ENCODE measurements around the gene ULK3.
A peak's percentile ranks its signal among the peaks of the same experiment; 100 is the strongest.

ULK3 gene

DNA sequence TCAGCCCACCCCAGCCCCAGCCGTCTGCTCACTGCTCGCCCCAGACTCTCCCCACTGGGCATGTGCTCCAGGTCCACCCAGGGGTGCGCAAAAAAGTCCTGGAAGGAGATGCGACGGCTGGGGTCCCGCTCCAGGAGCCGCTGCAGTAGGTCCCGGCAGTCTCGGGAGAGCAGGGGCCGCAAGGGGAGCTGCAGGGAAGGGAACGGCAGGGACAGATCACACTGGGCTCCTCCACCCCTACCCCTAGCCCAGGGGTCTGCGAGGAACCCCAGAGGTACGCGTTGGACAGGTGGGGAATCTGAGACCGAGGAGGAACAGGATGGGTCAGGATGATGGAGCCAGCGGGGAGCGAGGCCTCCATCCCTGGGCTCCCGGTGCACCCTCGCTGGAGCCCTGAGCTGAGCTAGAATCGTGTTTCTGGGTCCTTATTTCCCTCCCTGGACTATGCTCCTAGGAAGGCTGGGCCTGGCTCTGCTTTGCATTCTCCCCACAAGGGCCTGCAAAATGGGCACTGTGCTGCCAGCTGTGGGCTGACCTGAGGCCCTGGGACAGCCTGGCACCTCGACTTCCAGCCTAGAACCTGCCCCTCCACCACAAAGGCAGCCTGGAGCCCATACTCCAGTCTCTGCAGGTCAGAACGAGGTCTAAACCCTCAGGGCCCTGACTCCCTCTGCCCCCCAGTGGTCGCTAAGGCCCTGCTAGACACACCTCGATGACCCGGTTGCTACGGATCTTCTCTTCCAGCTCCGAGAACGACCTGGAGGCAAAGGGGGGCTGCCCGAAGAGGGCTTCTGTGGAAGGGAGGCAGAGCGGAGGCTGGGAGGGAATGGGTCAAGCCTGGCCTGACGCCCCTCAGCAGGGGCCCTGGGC, 3.2 kb downstream of the ULK3 start:
- no peak for DNase-seq

DNA sequence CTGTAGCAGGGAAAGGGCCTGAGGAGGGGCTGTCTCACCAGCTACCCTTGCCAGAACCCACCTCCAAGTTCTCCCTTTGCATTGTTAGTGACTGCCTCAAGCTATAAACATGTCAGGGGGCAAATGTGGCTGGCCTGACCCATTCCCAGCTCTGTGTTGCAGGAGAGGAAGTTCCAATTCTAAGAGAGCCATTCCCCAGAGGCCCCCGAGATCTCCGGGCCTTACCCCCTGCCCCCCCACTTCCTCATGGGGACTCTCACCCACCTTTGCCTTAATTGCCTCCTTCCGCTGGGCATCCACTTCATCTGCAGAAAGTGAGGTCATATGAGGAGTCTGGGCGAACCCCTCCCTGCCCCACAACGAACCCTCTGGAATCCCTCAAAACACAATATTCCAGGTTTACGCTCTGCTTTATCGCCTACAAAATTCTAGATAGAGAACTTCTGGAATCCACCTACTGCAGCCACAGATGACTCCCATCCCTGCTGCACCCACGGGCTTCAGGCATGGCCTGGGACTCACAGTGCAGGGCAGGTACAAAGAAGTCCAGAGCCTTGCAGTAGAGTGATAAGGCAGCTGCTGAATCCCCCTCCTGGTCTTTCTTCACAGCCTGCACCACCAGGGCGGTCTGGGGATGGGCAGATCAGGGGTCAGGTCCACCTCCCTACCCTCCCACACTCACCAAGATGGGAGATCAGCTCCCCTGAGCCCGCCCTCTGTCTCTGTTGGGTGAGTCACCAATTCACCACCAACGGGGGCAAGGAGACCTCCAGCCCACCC, 4.0 kb downstream of the ULK3 start:
- DNase-seq = no peak

DNA sequence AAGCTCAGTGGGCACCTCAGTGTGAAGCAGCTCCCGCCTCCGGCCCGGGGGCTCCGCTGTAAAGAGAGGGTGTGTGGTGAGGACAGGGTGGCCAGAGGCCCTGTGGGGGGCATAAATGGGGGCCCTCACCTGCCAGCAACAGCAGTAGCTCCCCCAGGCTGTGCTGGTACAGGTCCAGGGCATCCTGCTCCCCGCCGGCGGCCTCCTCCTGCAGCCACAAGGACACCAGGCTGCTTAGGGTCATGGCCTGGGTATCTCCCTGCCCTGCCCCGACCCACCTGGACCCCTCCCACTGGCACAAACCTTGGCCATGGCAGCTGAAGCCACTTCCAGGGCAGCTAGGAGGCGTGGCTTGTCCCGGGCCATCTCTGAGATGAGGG, 4.8 kb downstream of the ULK3 start:
- DNase-seq = no peak

DNA sequence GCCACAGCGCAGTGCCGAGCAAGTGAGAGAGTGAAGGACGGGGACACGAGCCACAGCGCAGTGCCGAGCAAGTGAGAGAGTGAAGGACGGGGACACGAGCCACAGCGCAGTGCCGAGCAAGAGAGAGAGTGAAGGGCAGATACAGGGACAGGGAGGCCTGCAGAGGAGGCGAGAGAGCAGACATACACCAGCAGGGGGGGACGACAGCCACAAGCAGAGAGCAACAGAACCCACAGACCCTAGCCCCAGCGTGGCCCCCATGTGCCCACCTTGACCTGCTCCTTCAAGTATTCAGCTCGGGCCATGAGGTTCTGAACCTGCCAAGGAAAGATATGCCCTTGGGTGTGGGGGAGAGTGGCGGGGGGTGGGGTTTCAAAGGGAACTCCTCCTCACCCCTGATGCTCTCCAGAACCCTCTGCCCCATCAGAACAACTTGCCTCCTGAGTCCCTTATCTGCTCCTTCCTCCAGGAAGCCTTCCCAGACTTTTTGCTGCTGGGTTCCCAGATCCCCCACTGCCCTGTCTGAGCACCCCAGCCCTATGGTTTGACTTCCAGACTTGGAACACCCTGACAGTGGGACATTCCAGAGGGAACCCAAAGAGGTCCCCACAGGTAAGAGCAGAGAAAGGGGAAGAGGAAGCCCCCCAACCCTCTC, 5.3 kb downstream of the ULK3 start:
- no peak for DNase-seq

DNA sequence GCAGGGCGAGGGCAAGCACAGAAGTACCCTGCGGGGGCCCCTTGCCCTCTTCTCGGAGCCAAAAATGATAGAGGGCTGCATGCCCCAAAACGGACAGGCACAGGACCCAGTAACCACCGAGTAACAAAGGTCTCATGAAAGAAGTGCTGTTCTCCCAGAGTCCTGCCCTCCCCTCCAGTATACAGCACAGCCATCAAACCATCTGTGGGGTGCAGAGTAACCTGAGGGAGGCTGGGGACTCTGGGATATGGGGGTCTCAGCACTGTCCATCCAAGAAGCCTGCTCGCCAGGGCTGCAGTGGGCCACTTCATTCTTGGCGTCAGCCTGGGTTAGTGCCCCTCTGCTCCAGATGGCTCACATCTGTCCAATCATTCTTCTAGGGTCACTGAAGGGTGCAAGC, 6.1 kb downstream of the ULK3 start:
- no peak for DNase-seq

DNA sequence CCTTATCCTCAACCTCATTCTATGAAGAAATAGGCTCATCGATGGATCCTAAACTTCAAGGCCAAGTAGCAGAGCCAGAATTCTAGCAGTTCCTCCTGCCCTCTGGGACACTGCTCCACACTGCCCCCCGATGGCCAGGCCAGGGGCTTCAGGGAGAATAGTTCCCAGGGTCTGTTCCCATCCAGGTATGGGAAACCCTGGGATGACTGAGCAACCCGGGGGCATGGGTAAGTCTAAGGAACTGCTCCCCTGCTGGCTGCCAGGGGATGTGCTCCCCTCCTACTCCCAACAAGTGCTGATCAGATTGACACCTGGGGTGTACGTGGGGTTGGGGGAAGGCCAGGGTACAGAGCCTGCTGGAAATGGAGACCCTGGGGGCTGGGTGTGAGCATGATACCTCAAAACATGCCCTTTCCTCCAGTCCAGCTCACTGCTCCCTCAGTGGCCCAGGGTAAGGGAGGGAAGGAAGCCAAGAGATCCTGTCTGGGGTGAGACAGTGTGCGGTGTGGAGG, 7.6 kb downstream of the ULK3 start:
- DNase-seq = peak; percentile 68 to 70

DNA sequence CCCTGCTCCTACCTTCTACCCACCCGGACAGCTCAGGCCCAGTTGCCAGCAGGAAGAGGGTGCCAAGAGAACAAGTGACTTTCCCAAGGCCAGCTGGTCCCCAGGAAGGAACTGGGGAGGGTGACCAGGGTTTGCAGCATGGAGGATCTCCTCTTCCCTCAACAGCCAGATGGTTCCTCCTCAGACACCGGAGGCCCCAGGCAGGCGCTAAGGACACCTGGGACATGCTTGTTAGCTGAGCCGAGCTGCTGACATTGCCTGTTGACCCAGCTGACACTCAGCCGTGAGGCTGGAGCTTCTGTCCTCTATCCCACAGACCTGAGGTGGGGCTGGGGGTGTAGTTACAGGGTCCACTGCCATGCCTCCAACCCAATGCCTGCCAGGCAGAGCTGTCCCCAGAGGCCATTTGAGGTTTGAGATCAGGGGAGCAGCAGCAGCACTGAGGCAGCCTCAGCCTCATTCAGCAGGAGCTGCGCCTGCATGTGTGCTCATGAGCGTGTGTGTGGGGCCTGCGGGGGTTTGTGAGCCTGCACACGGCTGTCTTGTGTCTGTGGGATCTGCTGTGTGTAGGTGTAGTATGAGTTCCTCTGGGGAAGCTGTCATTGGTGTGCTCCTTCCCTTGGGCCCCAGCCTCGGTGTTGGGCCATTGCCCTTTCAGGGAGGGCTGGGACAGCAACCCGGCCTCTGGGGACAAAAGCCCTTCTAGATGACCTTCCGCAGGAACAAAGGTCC, 9.4 kb downstream of the ULK3 start:
- no peak for DNase-seq

DNA sequence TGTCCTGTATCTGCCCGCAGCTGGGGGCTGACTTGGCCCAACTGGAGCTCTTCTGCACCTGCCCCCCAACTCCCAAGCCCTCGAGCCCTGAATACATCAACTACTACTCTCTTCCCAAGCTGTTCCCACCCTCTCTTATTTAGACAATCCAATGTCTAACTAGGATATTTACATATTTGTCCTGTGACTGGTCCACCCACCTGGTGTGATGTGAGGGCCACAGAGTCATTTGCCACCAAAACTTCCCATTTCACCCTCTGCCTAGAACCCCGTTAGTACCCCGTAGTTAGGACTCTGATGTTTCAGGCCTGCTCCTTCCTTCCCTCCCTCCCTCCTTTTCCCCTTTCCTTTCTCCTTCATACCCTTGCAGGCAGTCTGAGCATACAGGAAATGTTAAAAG, 10.1 kb downstream of the ULK3 start:
- DNase-seq = no peak

DNA sequence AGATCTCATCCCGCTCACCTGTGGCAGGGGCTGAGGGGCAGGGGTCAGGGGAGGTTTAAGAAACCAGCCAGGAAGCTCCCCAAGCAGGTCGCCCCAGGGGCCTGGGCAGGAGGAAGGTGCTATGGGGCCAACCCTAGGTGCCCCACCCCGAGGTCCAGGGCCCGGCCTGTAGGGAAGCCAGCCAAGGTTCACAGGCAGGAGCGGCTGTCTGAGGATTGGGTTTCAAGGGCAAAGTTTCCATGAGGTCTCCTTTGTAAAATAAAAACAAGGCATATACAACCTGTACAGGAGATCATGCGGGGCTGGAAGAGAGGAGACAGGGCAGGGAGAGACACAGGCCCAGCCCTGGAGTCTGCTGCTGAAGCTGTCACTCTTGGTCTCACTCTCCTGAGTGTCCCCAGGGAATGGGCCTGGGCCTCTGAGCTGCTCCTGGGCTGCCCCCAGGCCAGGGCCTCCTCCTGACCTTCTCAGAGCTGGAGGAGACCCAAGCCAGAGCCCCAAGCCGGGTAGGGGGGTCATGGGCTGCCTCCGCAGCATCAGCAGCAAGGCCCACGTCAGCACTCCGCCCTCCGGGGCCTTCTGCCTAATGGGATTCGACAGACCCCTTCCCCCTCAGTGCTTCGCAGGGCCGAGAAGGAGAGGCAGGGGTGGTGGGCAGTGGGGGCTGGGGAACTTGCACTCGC, 11.0 kb downstream of the ULK3 start:
- DNase-seq = no peak

DNA sequence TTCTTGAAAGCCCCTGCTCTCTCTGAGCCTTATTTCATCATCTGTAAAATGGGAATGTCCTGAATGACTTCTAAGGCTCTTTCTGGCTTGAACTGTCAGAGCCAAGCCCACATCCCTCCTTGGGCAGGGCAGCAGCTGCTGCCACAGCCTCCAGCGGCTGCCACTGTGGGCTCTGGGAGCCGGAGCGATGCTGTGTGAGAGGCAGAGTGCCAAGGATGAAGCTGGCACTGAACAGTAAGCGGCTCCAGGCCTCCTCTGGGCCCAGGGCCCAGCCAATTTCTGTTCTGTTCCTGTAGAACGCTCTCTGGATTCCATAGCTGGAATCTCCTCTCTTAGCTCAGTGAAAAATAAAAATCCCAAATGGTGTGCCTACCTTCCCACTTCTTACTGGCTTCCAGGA, 12.1 kb downstream of the ULK3 start:
- DNase-seq = no peak

DNA sequence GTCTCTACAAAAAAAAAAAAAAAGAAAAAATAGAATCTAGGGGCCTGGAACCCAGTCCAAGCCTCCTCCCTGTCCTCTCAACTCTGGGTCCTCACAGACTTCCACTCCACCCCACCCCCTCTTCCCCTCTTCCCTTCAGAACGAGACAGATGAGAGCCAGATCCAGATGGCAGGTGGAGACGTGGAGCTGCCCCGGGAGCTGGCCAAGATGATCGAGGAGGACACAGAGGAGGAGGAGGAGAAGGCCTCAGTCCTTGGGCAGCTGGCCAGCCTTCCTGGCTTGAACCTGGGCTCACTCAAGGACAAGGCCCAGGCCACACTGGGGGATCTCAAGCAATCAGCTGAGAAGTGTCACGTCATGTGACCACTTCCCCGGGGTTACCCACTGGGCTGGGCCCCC, 13.0 kb downstream of the ULK3 start:
- no peak for DNase-seq

DNA sequence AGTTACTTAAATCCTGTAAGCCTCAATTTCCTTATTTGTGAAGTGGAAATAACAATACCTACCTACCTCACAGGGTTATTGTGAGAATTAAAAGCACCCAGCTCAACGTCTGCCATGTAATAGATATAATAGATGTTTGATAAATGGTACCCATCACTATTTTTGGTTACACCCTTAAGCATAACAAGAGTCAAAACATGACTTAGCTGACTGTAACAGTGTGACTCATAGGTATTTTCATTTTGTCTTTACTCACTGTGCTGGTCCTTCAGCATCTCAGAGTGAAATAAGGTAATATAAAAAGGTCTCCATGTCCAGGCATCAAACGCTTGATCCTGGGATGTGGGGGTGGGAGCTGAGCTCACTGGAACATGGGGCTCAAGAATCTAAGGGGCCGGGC, 13.5 kb downstream of the ULK3 start:
- DNase-seq = no peak

DNA sequence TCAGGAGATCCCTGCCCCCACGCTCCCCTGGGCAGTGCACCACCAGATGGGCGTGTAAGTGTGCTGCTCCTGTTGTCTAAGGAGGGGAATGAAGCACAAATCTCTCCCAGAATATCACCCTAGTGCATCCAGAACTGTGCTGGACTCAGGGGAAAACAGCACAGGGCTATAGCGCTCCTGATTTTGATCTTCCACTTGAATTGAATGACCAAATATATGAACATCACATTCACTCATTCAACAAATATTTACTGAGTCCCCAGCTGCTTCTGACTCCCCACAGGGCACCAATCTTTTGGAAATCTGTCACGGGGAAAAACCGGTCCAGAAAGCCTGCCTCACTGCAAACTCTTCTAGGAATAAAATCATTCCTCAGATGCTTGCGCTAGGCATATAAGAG, 14.1 kb downstream of the ULK3 start:
- DNase-seq = no peak

DNA sequence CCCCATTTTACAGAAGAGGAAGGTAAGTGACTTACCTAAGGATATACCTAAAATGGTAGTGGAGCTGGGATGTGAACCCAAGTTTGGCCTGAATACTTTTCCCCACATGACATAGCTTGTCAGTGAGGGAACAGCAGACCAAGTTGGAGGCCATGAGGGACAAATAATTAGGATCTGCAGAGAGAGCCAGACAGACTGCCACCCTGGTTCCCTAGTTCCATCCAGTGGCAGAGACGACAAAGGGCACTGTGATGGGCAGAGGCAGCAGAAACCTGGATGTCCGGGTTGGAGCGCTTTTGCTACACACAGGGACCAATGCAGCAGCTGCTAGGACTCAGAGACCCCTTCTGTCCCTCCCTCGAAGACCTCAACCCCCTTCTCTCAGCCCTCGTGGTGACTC, 15.3 kb downstream of the ULK3 start:
- no peak for DNase-seq

DNA sequence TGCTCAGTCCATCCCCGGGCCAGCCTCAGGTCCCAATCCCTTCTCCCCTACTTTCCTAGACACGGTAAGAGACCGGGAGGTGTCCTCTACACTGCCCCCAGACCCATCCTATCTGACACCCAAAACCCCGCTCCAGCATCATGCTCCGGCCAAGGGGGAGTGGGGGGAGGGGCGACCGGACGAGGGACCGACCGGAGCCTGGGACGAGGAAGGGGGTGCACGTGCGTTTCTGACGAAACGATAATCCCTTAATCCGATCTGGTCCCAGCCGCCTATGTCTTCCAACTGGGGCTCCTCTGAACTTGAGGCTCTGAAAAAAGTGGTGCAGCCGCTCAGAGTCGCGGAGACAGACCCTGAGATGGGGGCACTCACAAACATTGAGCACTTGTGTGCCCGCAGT, 16.0 kb downstream of the ULK3 start:
- DNase-seq = no peak

DNA sequence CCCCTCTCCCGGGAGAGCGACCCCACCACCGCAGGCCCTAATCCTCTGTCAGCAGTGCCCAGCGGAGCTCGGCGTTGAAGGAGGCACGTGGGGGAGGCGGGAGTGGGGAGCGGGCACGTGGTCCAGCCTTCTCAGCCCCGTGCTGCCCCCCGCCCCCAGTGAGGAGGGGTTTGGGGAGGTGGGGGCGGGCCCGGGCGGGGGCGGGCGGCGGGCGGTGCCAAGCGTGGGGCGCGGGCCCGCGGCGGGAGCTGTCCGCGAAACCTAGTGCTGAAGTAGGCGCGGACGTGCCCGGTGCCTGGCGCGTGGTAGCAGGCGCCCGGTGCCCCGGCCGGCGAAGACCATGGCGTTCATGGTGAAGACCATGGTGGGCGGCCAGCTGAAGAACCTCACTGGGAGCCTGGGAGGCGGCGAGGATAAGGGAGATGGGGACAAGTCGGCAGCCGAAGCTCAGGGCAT, 16.6 kb downstream of the ULK3 start, which contains the start of gene CPLX3:
Gene CPLX3 (plus strand): TSS at position 264 of the 456 bp plus-strand sequence. CDS start 77 bp downstream, at position 341.
- DNase-seq = peak; percentile 40 to 45

DNA sequence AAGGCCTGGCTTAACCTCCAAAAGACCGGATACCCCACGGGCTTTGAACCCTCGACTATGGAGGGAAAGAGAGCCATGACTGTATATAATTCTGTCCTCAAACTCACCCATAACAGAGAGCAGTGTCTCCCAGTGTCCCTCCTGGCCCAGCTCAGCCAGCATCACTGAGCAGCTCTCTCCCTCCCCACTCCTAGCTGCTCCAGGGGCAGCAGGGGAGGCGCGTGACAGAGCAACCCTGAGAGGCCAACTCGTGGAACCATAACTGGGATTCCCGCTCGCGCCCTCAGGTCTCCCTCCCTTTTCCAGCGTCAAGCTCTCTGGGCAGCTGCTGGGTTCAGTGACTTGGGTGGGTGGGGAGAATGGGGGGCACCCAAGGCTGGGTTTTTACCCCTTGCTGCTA, 17.1 kb downstream of the ULK3 start:
- DNase-seq = no peak

DNA sequence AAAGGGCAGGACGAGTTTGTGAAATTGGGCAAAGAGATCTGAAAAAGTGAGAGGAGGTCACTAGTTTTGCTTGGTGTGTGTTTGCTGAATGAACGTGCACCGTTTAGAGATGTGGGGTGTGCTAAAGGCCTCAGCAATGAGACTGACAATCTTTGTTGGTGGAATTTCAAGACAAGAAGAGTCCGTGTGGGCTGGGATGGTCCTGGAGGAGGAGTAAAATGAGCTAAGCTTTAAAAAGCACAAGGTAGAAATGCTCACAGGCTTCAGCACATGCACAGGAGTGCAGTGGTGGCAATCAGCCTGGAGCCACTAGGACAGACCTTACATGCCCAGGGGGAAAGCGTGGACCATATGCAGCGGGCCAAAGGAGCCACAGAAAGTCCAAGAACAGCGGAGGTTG, 18.0 kb downstream of the ULK3 start:
- no peak for DNase-seq

DNA sequence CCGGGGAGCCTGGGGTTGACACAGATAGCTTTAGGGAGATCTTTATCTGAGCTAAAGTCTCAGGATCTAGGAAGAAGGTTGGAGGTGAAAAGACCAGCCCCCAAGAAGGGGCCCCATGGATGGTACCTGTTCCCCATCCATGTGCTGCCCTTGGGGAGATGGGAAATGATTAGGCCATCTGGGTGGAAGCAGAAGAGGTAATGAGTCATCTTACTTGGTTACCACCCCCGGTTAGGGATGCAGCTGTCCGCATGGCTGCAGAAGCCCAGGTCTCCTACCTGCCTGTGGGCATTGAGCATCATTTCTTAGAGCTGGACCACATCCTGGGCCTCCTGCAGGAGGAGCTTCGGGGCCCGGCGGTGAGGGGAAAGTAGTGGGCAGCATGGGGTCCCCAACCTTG, 19.6 kb downstream of the ULK3 start:
- no peak for DNase-seq

DNA sequence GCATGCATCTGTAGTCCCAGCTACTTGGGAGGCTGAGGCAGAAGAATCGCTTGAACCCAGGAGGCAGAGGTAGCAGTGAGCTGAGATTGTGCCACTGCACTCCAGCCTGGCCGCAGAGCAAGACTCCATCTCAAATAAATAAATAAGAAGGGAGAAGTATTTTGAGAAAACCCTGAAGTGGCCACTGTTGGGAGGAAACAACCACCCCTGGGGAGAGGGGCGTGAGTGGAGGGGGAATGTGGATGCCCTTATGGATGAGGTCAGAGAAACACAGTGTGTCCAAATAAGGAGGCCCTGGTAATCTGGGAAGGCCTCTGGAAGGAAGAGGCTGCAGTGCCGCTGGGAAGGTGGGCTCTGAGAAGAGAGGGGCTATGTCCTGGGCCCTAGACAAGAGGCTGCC, 20.7 kb downstream of the ULK3 start:
- DNase-seq = no peak

DNA sequence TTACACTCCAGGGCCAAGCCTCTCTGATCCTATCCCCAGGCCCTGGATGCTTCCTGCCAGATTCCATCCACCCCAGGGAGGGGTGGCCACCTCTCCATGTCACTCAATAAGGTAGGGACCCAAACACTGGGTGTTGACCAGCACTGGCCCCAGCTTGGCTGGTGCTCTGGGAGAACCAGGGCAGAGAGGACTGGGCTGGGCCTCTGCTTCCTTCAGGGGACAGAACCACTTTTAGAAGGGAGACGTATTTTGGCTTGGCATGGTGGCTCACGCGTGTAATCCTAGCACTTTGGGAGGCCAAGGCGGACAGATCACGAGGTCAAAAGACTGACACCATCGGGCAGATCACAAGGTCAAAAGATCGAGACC, 21.2 kb downstream of the ULK3 start:
- no peak for DNase-seq
